PC-9 (cell line): ENCODE results near the gene DDIT4. TPM values are rescaled to one million over a fixed set of nuclear protein-coding genes. Genes with fewer than 3 reads are reported as not detected.

Source experiments
- BruUV-seq: library from RNA; stranded (reverse); fragments of 400-500 nt; replicated peaks from 2 replicates; lab custom pipeline; 2021; lab: Mats Ljungman, UMichigan
- CTCF ChIA-PET: fragments of 300-600 bp; sonication (Branson Sonifier 250); formaldehyde crosslinking; loops from one replicate; lab custom pipeline; 2022; ENCODE audit warnings: antibody characterized with exemption; lab: Charles Lee
- POLR2A ChIA-PET: fragments of 300-600 bp; sonication (Branson Sonifier 250); formaldehyde crosslinking; loops from one replicate; lab custom pipeline; 2022; ENCODE audit warnings: antibody characterized with exemption; ENCODE audit not compliant: unreplicated experiment; lab: Charles Lee
- DNase-seq, 2 experiments: peaks; one replicate each; pipeline versions ENCODE4 v3.0.0 to v3.0.0-alpha.2; 2015 to 2022; ENCODE audit warnings: mixed read lengths in 1 of 2
- H2AFZ ChIP-seq: fragments of 200-600 bp; sonication (generic); 2 replicates; pipeline ENCODE4 v1.8.1; 2017; ENCODE audit warnings: antibody characterized with exemption
- H3F3A ChIP-seq: fragments of 200-600 bp; sonication (generic); 2 replicates; pipeline ENCODE4 v1.8.1; 2017; ENCODE audit warnings: antibody characterized with exemption, mild to moderate bottlenecking, low read depth; ENCODE audit not compliant: insufficient read depth
- H3K27ac ChIP-seq: fragments of 200-600 bp; sonication (generic); 2 replicates; pipeline ENCODE4 v1.6.1; 2016; ENCODE audit warnings: mixed run types
- H3K27me3 ChIP-seq: fragments of 200-600 bp; sonication (generic); 2 replicates; pipeline ENCODE4 v1.6.1; 2016; ENCODE audit warnings: low read depth, mixed run types; ENCODE audit not compliant: insufficient read depth
- H3K36me3 ChIP-seq: fragments of 200-600 bp; sonication (generic); 2 replicates; pipeline ENCODE4 v1.6.1; 2016; ENCODE audit warnings: low read depth, mixed run types
- H3K4me1 ChIP-seq: fragments of 200-600 bp; sonication (generic); replicated peaks from 2 replicates; pipeline ENCODE4 v1.6.1; 2016; ENCODE audit warnings: mixed run types; ENCODE audit not compliant: insufficient read depth
- H3K4me2 ChIP-seq: fragments of 200-600 bp; sonication (generic); 2 replicates; pipeline ENCODE4 v1.6.1; 2017; ENCODE audit warnings: mixed run types
- H3K4me3 ChIP-seq: fragments of 200-600 bp; sonication (generic); 2 replicates; pipeline ENCODE4 v1.6.1; 2016; ENCODE audit warnings: mixed run types
- H3K79me2 ChIP-seq: fragments of 200-600 bp; sonication (generic); 2 replicates; pipeline ENCODE4 v1.6.1; 2017; ENCODE audit warnings: low read depth, mixed run types
- H3K9me2 ChIP-seq: fragments of 200-600 bp; sonication (generic); 2 replicates; pipeline ENCODE4 v1.8.1; 2017; ENCODE audit warnings: mild to moderate bottlenecking; ENCODE audit not compliant: insufficient read depth
- H3K9me3 ChIP-seq: fragments of 200-600 bp; sonication (generic); 2 replicates; pipeline ENCODE4 v1.8.1; 2016; ENCODE audit warnings: low read depth; ENCODE audit not compliant: insufficient read depth
- H4K20me1 ChIP-seq: fragments of 200-600 bp; sonication (generic); 2 replicates; pipeline ENCODE4 v1.8.1; 2017; ENCODE audit not compliant: insufficient read depth
- CTCF ChIP-seq: fragments of 200-600 bp; sonication (generic); conservative IDR thresholded peaks from 2 replicates; pipeline ENCODE4 v1.6.1; 2017; ENCODE audit warnings: mixed run types, antibody characterized with exemption, mild to moderate bottlenecking, moderate library complexity
- EZH2 ChIP-seq: fragments of 200-600 bp; sonication (generic); IDR thresholded peaks from 2 replicates; pipeline ENCODE4 v1.8.0; 2017; ENCODE audit warnings: antibody characterized with exemption, low read depth
- intact Hi-C: fragments of 100-400 bp; cut with micrococcal nuclease; formaldehyde crosslinking; loops from one replicate; pipeline ENCODE4 v1.10.0; 2022; ENCODE audit not compliant: unreplicated experiment
- total RNA-seq: library from RNA; stranded (reverse); gene quantifications from 2 replicates; pipeline ENCODE4 v1.2.3, GENCODE V29; 2021

The DDIT4 gene
- total RNA-seq, 1 experiment from 2014 or later, result 212 TPM

GRCh38 chr10:72312865-72313391 lies 39.2 kb downstream of the DDIT4 start:
- CTCF ChIA-PET, result no interaction called here
- BruUV-seq, result no TSS peak
- H3K9me2 ChIP-seq, result no peaks in the 10 kb centered on the region
- no peak overlapping the region for H2AFZ ChIP-seq
- DNase-seq, result no peak
- no peak overlapping the region for H3K27ac ChIP-seq
- no peak overlapping the region for H3K4me3 ChIP-seq
- TF ChIP-seq CTCF, result no peak
- no peak for TF ChIP-seq EZH2
- H3K36me3 ChIP-seq, result no peaks in the 10 kb centered on the region
- H3K4me2 ChIP-seq, result no peak overlapping the region
- no peaks in the 10 kb centered on the region for H4K20me1 ChIP-seq
- H3K79me2 ChIP-seq, result no peaks in the 10 kb centered on the region
- H3F3A ChIP-seq, result peaks cover 83% of the 10 kb centered on the region
- POLR2A ChIA-PET, result no interaction called here
- H3K27me3 ChIP-seq, result no peaks in the 10 kb centered on the region
- H3K9me3 ChIP-seq, result no peaks in the 10 kb centered on the region
- intact Hi-C loops, result no loop called here
- H3K4me1 ChIP-seq, result peaks cover 95% of the 10 kb centered on the region

GRCh38 chr10:72314263-72314662 lies 40.5 kb downstream of the DDIT4 start:
- intact Hi-C loops, result no loop called here
- POLR2A ChIA-PET, result interaction anchor here (0.5 kb wide), 1 partner anchor 75 kb away, joined by 4 read pairs; no protein-coding TSS in a partner anchor

DNA sequence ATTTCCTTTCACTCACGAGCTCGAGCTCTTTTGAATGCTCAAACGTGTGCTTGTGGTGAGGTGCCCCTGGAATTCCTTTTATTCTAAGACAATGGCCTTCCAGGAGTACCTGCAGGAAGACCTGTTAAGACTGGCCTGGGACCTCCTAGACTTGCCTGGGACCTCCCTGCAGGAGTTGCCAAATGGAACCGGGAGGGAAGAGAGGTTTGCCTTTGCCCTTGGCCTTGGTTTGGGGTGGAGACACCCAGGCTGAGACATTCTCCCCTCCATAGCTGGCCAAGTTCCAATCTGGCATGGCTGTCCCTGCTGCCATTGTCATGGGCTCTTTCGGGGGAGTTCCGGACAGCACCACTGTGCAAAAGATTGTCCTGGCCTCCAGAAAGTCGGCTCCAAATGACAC lies 41.3 kb downstream of the DDIT4 start:
- POLR2A ChIA-PET, result interaction anchor here (0.5 to 1.0 kb wide), 4 partner anchors 13 to 100 kb away, joined by 4 to 21 read pairs (median 4); no protein-coding TSS in a partner anchor
- peaks cover 91% of the 10 kb centered on the region for H3K4me1 ChIP-seq
- no peaks in the 10 kb centered on the region for H3K27me3 ChIP-seq
- no peaks in the 10 kb centered on the region for H3K79me2 ChIP-seq
- no peaks in the 10 kb centered on the region for H3K9me2 ChIP-seq
- no peaks in the 10 kb centered on the region for H3K9me3 ChIP-seq
- peak overlapping the region; percentile 95 for H3K27ac ChIP-seq
- intact Hi-C loops, result no loop called here
- H2AFZ ChIP-seq, result no peak overlapping the region
- peak overlapping the region; percentile 66 for H3K4me2 ChIP-seq
- H4K20me1 ChIP-seq, result no peaks in the 10 kb centered on the region
- TF ChIP-seq CTCF (no peak), EZH2 (no peak)
- DNase-seq, result peak in 1 of 2 experiments; percentile 55
- no peak overlapping the region for H3K4me3 ChIP-seq
- H3K36me3 ChIP-seq, result no peaks in the 10 kb centered on the region
- BruUV-seq, result no TSS peak
- CTCF ChIA-PET, result interaction anchor here (0.7 kb wide), 2 partner anchors 226 to 419 kb away, joined by 4 to 8 read pairs; no protein-coding TSS in a partner anchor
- peaks cover 80% of the 10 kb centered on the region for H3F3A ChIP-seq

More at GRCh38 chr10:72314263-72314662, 40.5 kb downstream of the DDIT4 start:
- no peaks in the 10 kb centered on the region for H4K20me1 ChIP-seq
- peak overlapping the region; percentile 95 for H3K27ac ChIP-seq
- DNase-seq, result no peak
- no TSS peak for BruUV-seq
- no peak overlapping the region for H3K4me3 ChIP-seq
- H2AFZ ChIP-seq, result no peak overlapping the region
- H3K27me3 ChIP-seq, result no peaks in the 10 kb centered on the region
- H3K4me2 ChIP-seq, result no peak overlapping the region
- H3K4me1 ChIP-seq, result peaks cover 95% of the 10 kb centered on the region
- TF ChIP-seq EZH2, result no peak
- no peak for TF ChIP-seq CTCF
- no peaks in the 10 kb centered on the region for H3K79me2 ChIP-seq
- H3F3A ChIP-seq, result peaks cover 84% of the 10 kb centered on the region
- H3K9me2 ChIP-seq, result no peaks in the 10 kb centered on the region
- no peaks in the 10 kb centered on the region for H3K36me3 ChIP-seq
- H3K9me3 ChIP-seq, result no peaks in the 10 kb centered on the region
- CTCF ChIA-PET, result no interaction called here
